Right lobe of liver (tissue), 4 donors: ENCODE measurements around the gene RHPN2.

Experiments
- CTCF ChIP-seq, 4 donors: fragments of 200-600 bp in 3 of 4; fragments of 450-650 bp in 1 of 4; IDR thresholded peaks; one replicate each; pipeline versions ENCODE4 v1.5.1 to v1.8.0; 2016 to 2022; ENCODE audit warnings: antibody characterized with exemption in 4 of 4, mild to moderate bottlenecking in 2 of 4
- POLR2A ChIP-seq: fragments of 450-650 bp; IDR thresholded peaks from one replicate; pipeline ENCODE4 v1.6.1; 2017; ENCODE audit warnings: antibody characterized with exemption, mild to moderate bottlenecking
- donor health status: DM: no; HTN: no; CAD: no.
- donor health status: DM: no; HTN: no; CAD: no.
- donor health status: DM: no; HTN: yes; CAD: no.

GRCh38 chr19:33000510-33000909 is 64.2 kb downstream of the RHPN2 start:
- TF ChIP-seq CTCF (IDR thresholded peaks at IDR 0.05) (no peak), POLR2A (no peak)
